ENCODE results near the gene MAP1LC3A.

The MAP1LC3A gene

Small RNA genes within 50 kb of the gene (small RNA-seq; reads per million reads assigned to genes)
- 0 reads per million in 2 experiments for gene RF00019
